ENCODE data around the gene SDF4.

SDF4 gene

DNA sequence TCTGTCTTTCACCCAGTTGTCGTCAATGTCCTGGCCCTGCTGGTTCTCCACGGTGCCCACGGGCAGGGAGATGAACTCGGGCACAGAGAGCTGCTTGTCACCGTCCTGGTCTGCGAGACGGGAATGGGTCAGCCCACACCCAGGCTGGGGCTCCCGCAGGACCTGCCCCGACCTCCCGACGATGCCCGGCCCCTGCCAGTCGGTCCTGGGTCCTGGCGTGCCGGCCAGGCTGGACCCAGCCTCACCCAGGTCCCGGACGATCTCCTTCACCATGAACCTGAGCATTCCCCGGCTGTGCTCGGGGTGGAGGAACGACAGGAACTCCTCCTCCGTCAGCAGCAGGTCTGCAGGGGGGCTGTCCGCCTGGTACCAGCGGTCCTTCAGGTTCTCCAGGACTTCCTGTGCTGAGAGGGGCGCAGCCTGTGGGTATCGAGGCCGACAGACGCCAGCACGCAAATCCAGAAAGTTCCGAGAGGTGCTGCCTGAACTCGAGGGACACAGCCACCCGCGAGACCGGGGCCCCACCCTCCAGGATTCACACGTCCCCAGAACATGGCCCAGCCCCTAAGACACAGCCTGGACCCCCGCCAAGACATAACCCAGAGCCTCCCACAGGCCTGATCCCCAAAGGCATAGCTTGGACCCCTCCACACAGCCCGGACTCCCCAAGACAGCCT, 13.1 kb downstream of the SDF4 start:
- TF ChIP-seq EP300 (IDR thresholded peaks at IDR 0.05; ENCODE audit: borderline replicate concordance): no peak
- 0 out of 2 replicates have a peak, but pooled peaks have one; percentile 10 for TF ChIP-seq NFIC (IDR thresholded peaks at IDR 0.05)
- no peak for TF ChIP-seq FOXM1 (IDR thresholded peaks at IDR 0.05; ENCODE audit: borderline replicate concordance, low read depth)
- TF ChIP-seq TCF12 (IDR thresholded peaks at IDR 0.05; ENCODE audit: low read depth): no peak
- TF ChIP-seq TAF1 (IDR thresholded peaks at IDR 0.05; ENCODE audit: low read depth): no peak

DNA sequence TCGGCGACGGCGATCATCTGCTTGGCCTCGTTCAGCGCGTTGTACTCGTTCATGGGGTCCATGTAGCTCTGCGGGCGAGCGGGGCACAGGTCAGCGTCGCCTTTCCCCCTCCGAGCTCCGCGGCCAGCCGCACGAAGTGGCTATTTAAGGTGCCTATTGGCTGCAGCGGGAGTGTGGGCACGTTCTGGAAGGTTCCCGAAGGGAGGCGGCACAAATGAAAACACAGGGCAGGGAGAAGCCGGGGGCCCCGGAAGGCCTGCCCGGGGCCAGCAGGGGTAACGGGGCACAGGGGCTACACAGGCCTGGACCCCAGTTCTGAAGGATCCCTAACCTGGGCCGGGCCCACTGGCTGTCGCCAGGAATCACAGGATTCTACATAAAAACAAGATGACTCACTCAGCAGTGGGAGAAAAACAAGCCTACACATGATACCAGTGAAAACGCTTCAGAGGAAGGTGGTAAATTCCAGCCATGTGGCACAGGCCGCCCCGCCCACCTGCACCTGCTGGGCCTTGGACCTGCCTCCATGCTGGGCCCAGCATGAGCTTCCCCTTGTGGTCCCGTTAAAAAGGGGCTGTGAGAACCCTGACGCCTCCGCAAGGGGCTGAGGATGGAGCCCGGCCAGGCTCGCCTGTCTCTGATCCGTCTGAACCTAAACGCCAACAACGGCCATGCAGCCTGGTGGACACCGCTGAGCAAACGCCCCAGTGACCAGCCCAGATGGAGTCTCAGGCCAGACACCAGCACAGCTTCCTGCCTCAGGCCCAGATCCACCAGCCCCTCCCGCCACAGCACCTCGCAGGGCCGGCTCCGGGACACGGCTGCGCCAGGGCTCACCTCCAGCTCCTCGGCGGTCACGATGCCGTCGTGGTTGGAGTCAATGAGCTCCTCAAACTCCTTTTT, 13.9 kb downstream of the SDF4 start:
- TF ChIP-seq EP300 (IDR thresholded peaks at IDR 0.05; ENCODE audit: borderline replicate concordance) (peak; percentile 87), TEAD4 (IDR thresholded peaks at IDR 0.05) (peak; percentile 84), RAD21 (IDR thresholded peaks at IDR 0.05; ENCODE audit: low read depth) (peak; percentile 19; the same call in 1 of the 2 replicates), FOXM1 (IDR thresholded peaks at IDR 0.05; ENCODE audit: borderline replicate concordance, low read depth) (peak; percentile 73; the same call in 1 of the 2 replicates), EGR1 (IDR thresholded peaks at IDR 0.05) (peak; percentile 96), YY1 (IDR thresholded peaks at IDR 0.05; ENCODE audit: low read depth) (no peak), TAF1 (IDR thresholded peaks at IDR 0.05; ENCODE audit: low read depth) (no peak), CEBPB (IDR thresholded peaks at IDR 0.05) (peak; percentile 18; the same call in 1 of the 2 replicates), NFIC (IDR thresholded peaks at IDR 0.05) (peak; percentile 88), ZBTB7A (IDR thresholded peaks at IDR 0.05; ENCODE audit: low read depth) (peak; percentile 86; the same call in 1 of the 2 replicates), CREB1 (IDR thresholded peaks at IDR 0.05; ENCODE audit: low read depth) (no peak), TCF12 (IDR thresholded peaks at IDR 0.05; ENCODE audit: low read depth) (peak; percentile 97)
- TF ChIP-seq, protein P1, sequence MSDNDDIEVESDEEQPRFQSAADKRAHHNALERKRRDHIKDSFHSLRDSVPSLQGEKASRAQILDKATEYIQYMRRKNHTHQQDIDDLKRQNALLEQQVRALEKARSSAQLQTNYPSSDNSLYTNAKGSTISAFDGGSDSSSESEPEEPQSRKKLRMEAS (IDR thresholded peaks at IDR 0.05): peak; percentile 96
- TF ChIP-seq, protein P2, sequence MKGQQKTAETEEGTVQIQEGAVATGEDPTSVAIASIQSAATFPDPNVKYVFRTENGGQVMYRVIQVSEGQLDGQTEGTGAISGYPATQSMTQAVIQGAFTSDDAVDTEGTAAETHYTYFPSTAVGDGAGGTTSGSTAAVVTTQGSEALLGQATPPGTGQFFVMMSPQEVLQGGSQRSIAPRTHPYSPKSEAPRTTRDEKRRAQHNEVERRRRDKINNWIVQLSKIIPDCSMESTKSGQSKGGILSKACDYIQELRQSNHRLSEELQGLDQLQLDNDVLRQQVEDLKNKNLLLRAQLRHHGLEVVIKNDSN (IDR thresholded peaks at IDR 0.05): peak; percentile 75
- TF ChIP-seq, protein P3, sequence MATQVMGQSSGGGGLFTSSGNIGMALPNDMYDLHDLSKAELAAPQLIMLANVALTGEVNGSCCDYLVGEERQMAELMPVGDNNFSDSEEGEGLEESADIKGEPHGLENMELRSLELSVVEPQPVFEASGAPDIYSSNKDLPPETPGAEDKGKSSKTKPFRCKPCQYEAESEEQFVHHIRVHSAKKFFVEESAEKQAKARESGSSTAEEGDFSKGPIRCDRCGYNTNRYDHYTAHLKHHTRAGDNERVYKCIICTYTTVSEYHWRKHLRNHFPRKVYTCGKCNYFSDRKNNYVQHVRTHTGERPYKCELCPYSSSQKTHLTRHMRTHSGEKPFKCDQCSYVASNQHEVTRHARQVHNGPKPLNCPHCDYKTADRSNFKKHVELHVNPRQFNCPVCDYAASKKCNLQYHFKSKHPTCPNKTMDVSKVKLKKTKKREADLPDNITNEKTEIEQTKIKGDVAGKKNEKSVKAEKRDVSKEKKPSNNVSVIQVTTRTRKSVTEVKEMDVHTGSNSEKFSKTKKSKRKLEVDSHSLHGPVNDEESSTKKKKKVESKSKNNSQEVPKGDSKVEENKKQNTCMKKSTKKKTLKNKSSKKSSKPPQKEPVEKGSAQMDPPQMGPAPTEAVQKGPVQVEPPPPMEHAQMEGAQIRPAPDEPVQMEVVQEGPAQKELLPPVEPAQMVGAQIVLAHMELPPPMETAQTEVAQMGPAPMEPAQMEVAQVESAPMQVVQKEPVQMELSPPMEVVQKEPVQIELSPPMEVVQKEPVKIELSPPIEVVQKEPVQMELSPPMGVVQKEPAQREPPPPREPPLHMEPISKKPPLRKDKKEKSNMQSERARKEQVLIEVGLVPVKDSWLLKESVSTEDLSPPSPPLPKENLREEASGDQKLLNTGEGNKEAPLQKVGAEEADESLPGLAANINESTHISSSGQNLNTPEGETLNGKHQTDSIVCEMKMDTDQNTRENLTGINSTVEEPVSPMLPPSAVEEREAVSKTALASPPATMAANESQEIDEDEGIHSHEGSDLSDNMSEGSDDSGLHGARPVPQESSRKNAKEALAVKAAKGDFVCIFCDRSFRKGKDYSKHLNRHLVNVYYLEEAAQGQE (IDR thresholded peaks at IDR 0.05; ENCODE audit: low read depth): no peak

DNA sequence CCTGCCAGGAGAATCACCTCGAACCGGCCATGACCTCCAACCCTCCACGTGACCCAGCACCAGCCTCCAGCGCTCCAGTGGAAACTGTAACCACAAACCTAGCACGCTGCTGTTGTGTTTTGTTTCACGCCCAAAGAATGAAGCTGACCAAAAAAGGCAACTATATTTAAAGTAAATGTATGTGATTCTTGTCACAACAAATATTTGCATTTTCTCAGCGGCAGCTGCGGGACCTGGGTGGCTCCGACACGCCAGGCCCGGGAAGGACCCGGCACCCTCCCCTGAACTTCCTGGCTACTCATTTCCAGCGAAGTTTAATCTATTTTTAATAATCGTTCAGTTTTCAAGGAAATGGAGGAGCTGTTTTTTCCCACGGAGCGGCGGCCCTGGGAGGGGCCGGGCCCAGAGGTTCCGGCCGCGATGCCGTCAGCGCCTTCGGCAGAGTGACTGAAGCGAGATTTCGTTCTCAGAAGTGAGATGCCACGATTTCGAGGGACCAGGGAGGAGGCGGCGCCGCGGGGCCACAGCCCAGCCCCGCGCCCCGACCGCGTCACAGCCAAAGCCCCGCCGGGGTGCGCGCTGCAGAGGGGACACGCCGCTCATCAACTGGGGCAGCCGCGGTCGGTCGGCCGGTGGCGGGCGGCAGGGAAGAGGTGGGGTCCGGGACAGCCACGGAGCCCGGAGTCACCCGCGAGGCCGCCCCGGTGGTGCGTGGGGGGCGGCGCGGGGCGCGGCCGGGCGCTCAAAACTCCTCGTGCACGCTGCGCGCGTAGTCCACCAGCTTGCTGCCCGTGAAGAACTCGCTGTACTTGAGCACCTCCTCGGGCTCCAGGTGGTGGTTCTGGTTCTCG, 14.8 kb downstream of the SDF4 start:
- TF ChIP-seq CEBPB (IDR thresholded peaks at IDR 0.05): no peak
- TF ChIP-seq FOXM1 (IDR thresholded peaks at IDR 0.05; ENCODE audit: borderline replicate concordance, low read depth): no peak
- no peak for TF ChIP-seq TAF1 (IDR thresholded peaks at IDR 0.05; ENCODE audit: low read depth)
- no peak for TF ChIP-seq EGR1 (IDR thresholded peaks at IDR 0.05)
- TF ChIP-seq EP300 (IDR thresholded peaks at IDR 0.05; ENCODE audit: borderline replicate concordance): no peak
- no peak for TF ChIP-seq ZBTB7A (IDR thresholded peaks at IDR 0.05; ENCODE audit: low read depth)
- no peak for TF ChIP-seq RAD21 (IDR thresholded peaks at IDR 0.05; ENCODE audit: low read depth)
- TF ChIP-seq CREB1 (IDR thresholded peaks at IDR 0.05; ENCODE audit: low read depth): no peak
- no peak for TF ChIP-seq YY1 (IDR thresholded peaks at IDR 0.05; ENCODE audit: low read depth)
- TF ChIP-seq, protein P2 (IDR thresholded peaks at IDR 0.05): no peak
- TF ChIP-seq, protein P3 (IDR thresholded peaks at IDR 0.05; ENCODE audit: low read depth): no peak

DNA sequence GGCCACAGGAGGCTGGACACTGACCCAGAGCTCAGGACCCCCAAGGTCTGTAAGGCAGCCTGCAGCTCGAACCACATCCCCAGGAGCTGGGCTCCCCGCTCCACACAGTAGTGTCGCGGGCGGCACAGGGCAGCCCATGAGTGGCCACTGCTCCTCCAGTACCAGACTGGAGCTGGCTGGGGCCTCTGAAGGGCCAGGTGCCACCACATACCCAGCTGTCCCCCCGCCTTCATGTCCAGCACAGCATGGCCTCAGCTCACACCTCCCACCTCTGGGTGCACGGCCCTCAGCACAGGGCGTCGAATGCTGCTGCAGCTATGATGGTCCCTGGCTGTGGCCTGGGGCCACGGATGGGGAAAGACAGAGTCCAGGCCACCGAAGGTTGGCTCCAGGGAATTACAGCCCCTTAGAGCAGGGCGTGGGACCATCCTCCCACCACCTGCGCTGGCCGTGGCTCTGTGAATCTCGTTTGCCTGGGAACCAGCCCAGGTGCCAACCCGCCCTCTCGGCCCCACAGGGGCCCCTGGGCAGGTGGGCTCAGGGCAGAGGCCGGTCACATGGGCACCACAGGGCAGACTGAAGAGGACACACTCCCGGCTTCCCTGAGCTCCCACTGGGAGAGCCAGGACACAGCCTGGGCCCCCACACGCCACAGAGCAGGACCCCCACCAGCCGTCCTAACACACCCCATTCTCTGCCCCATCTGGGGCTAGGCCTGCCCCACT, 15.8 kb downstream of the SDF4 start:
- TF ChIP-seq RAD21 (IDR thresholded peaks at IDR 0.05; ENCODE audit: low read depth): no peak
- TF ChIP-seq ZBTB7A (IDR thresholded peaks at IDR 0.05; ENCODE audit: low read depth): 0 out of 2 replicates have a peak, but pooled peaks have one; percentile 9

All from Ishikawa (cell line).